CD14-positive monocyte (primary cell): Measurements from ENCODE around the gene CA7. TPM values are rescaled to one million over a fixed set of nuclear protein-coding genes. Genes with fewer than 3 reads are reported as not detected.

Experiments
- DNase-seq, 3 donors: peaks; one replicate each; pipeline ENCODE4 v3.0.0-alpha.2; 2011 to 2022
- H2AFZ ChIP-seq: 2 replicates; pipeline ENCODE4 v1.6.0; 2012; ENCODE audit warnings: mild to moderate bottlenecking, low read depth, low read length, inconsistent platforms; ENCODE audit not compliant: insufficient read depth, poor library complexity, severe bottlenecking
- H3K27ac ChIP-seq, 2 donors: 1 replicate in 1 of 2; 2 replicates in 1 of 2; pipeline ENCODE4 v1.5.1; 2012 to 2013; ENCODE audit warnings: low read length in 2 of 2, control low read depth in 1 of 2, inconsistent platforms in 1 of 2, low read depth in 1 of 2, mild to moderate bottlenecking in 1 of 2
- H3K27me3 ChIP-seq, 2 donors: one replicate each; pipeline versions ENCODE4 v1.6.0 to v1.6.1; 2011 to 2013; ENCODE audit warnings: low read length in 2 of 2; ENCODE audit not compliant: control insufficient read depth in 2 of 2, insufficient read depth in 2 of 2
- H3K36me3 ChIP-seq, 2 donors: replicated peaks in 1 of 2; 1 replicate in 1 of 2; 2 replicates in 1 of 2; pipeline versions ENCODE4 v1.5.1 to v1.6.1; 2012 to 2013; ENCODE audit warnings: low read length in 2 of 2, control low read depth in 1 of 2, inconsistent platforms in 1 of 2, mild to moderate bottlenecking in 1 of 2; ENCODE audit not compliant: insufficient read depth in 2 of 2, control insufficient read depth in 1 of 2
- H3K4me1 ChIP-seq, 2 donors: 1 replicate in 1 of 2; 2 replicates in 1 of 2; pipeline versions ENCODE4 v1.5.1 to v1.6.1; 2012 to 2013; ENCODE audit warnings: low read length in 2 of 2, control low read depth in 1 of 2, inconsistent platforms in 1 of 2, mild to moderate bottlenecking in 1 of 2, moderate library complexity in 1 of 2; ENCODE audit not compliant: insufficient read depth in 2 of 2, control insufficient read depth in 1 of 2
- H3K4me2 ChIP-seq: replicated peaks from 2 replicates; pipeline ENCODE3; 2012; ENCODE audit warnings: low read length, moderate library complexity, mild to moderate bottlenecking; ENCODE audit not compliant: poor library complexity, severe bottlenecking; ENCODE audit errors: extremely low read depth
- H3K4me3 ChIP-seq, 3 experiments: fragments of 200-600 bp in 1 of 3; sonication (generic) in 1 of 3; replicated peaks in 1 of 3; 1 replicate in 2 of 3; 2 replicates in 1 of 3; pipeline ENCODE4 v1.5.1; 2011 to 2013; ENCODE audit warnings: low read length in 3 of 3, mild to moderate bottlenecking in 3 of 3, control low read depth in 2 of 3, low read depth in 2 of 3, inconsistent platforms in 1 of 3, moderate library complexity in 1 of 3
- H3K79me2 ChIP-seq: 2 replicates; pipeline ENCODE4 v1.6.0; 2012; ENCODE audit warnings: mild to moderate bottlenecking, control low read depth, inconsistent platforms, low read length, moderate library complexity; ENCODE audit not compliant: insufficient read depth
- H3K9ac ChIP-seq: 2 replicates; pipeline ENCODE4 v1.6.0; 2017; ENCODE audit warnings: low read length, mild to moderate bottlenecking; ENCODE audit not compliant: insufficient read depth, poor library complexity, severe bottlenecking
- H3K9me3 ChIP-seq, 2 donors: replicated peaks in 1 of 2; 1 replicate in 1 of 2; 2 replicates in 1 of 2; pipeline versions ENCODE4 v1.5.1 to v1.6.1; 2012 to 2013; ENCODE audit warnings: low read length in 2 of 2, control low read depth in 1 of 2; ENCODE audit not compliant: control insufficient read depth in 1 of 2, insufficient read depth in 1 of 2
- H4K20me1 ChIP-seq: 2 replicates; pipeline ENCODE4 v1.6.0; 2012; ENCODE audit warnings: mild to moderate bottlenecking, low read length, control low read depth, moderate library complexity; ENCODE audit not compliant: insufficient read depth
- H3K27ac Mint-ChIP-seq, 7 donors: one replicate each; pipeline ENCODE4 v1.8.0; 2020; ENCODE audit warnings: mild to moderate bottlenecking in 7 of 7, mixed read lengths in 7 of 7, moderate library complexity in 6 of 7, inconsistent platforms in 2 of 7
- H3K27me3 Mint-ChIP-seq, 3 donors: one replicate each; pipeline ENCODE4 v1.8.0; 2021 to 2022; ENCODE audit warnings: low read depth in 3 of 3, mild to moderate bottlenecking in 3 of 3, mixed read lengths in 3 of 3, moderate library complexity in 3 of 3, inconsistent platforms in 1 of 3
- H3K36me3 Mint-ChIP-seq, 2 donors: one replicate each; pipeline ENCODE4 v1.8.0; 2020; ENCODE audit warnings: mixed read lengths in 2 of 2, inconsistent platforms in 1 of 2, mild to moderate bottlenecking in 1 of 2
- H3K4me1 Mint-ChIP-seq: one replicate; pipeline ENCODE4 v1.8.0; 2020; ENCODE audit warnings: mild to moderate bottlenecking, mixed read lengths
- H3K4me3 Mint-ChIP-seq, 2 donors: one replicate each; pipeline ENCODE4 v1.8.0; 2020; ENCODE audit warnings: mild to moderate bottlenecking in 2 of 2, mixed read lengths in 2 of 2, moderate library complexity in 1 of 2
- H3K9me3 Mint-ChIP-seq, 7 donors: one replicate each; pipeline ENCODE4 v1.8.0; 2020 to 2022; ENCODE audit warnings: mixed read lengths in 7 of 7, mild to moderate bottlenecking in 6 of 7, moderate library complexity in 6 of 7, inconsistent platforms in 2 of 7
- CTCF ChIP-seq: fragments of 200-600 bp; IDR thresholded peaks from one replicate; pipeline ENCODE4 v1.8.0; 2022; ENCODE audit warnings: antibody characterized with exemption, mild to moderate bottlenecking
- WGBS: methylation state at CpG from one replicate; pipeline ENCODE4 v1.1.5; 2013; ENCODE audit warnings: missing lambda C conversion rate; ENCODE audit not compliant: insufficient coverage; 5-methylcytosine and 5-hydroxymethylcytosine counted together
- intact Hi-C, 2 donors: fragments of 100-400 bp; cut with micrococcal nuclease; formaldehyde crosslinking; loops; one replicate each; pipeline versions ENCODE4 v1.15.0 to v1.15.1; 2023
- polyA minus RNA-seq: library from RNA; depleted of rRNA, polyadenylated mRNA; stranded (reverse); fragments of >200 nt; gene quantifications from 2 replicates; pipeline ENCODE4 v1.2.3, GENCODE V29; 2012
- polyA plus RNA-seq, 3 donors: library from polyadenylated mRNA; depleted of rRNA in 1 of 3; unstranded in 2 of 3; stranded (reverse) in 1 of 3; fragments of 300-500 nt in 2 of 3; fragments of >200 nt in 1 of 3; fragmentation: Illumina TruSeq in 2 of 3; gene quantifications; 1 replicate in 2 of 3; 2 replicates in 1 of 3; pipeline ENCODE4 v1.2.3, GENCODE V29; 2012 to 2021
- total RNA-seq, 12 experiments: library from RNA in 1 of 12; stranded (reverse) in 1 of 12; fragments of 120-200 nt in 1 of 12; gene quantifications; one replicate each; pipeline ENCODE4 v1.2.4 and lab custom pipeline; 2013 to 2026; ENCODE audit warnings: mixed read lengths in 6 of 12, inconsistent platforms in 1 of 12

The CA7 gene
- total RNA-seq (2013) = not detected
- polyA plus RNA-seq (not detected), polyA minus RNA-seq (not detected in 2 replicates), total RNA-seq (lab: John Stamatoyannopoulos, UW) (0 to 0.60 (median 0.06) reads per million in 11 experiments)

DNA sequence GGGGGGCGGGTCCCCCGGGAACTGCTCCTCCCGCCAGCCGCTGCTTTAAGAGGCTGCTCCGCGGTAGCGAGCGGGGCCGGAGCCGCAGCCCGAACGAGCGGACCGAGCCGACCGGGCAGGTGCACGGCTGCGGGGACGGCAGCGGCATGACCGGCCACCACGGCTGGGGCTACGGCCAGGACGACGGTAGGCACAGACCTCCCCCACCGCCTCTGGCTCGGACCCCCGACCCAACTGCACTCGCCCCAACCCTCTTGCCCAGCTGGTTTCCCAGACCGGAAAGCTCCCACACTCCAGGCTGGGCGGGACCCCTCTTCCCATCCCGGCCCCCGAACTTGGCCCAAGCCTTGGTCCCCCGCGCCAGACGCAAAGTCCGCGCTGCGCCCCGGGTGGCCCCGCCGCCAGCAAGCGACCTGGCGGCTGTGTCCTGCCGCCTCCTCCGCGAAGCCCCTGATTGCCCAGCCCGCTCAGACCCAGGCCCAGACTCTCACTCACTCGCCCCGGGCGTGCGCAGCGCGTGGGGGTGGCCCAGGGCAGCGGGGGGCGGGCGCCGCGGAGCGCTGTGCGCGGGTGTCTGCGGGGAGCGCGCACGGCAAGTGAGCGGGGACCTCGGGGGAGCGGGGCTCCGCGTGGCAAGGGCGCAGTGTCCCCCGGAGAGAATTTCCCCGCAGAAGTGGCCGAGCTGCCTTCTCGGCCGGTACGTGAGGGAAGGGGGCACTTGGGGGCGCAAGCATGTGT lies at the start of gene CA7:
Gene CA7 (plus strand): TSS at position 73 of the 738 bp plus-strand sequence. CDS start 74 bp downstream, at position 147.
- intact Hi-C loops = no loop called here
- Histone ChIP-seq H3K79me2 (no peaks in the 10 kb centered on the region), H3K27ac (no peak within 1 kb of the TSS), H2AFZ (peak within 1 kb of the TSS; percentile 59), H3K4me2 (peak within 1 kb of the TSS; percentile 58), H3K4me1 (peaks cover 6 to 10% of the 10 kb centered on the region in 2 donors), H3K9ac (no peak within 1 kb of the TSS), H3K36me3 (no peaks in the 10 kb centered on the region), H4K20me1 (no peaks in the 10 kb centered on the region), H3K27me3 (peaks cover 22 to 53% of the 10 kb centered on the region in 2 donors), H3K9me3 (peaks cover 0 to 14% of the 10 kb centered on the region in 2 donors), H3K4me3 (peak within 1 kb of the TSS in 1 of 3 experiments; percentile 40)
- no peak for DNase-seq
- H3K27ac Mint-ChIP-seq = peak within 1 kb of the TSS in 1 of 7 donors; percentile 69
- H3K4me3 Mint-ChIP-seq = peak within 1 kb of the TSS; percentile 20 to 84
- peaks cover 0 to 9% of the 10 kb centered on the region in 2 donors for H3K36me3 Mint-ChIP-seq
- peaks cover 12% of the 10 kb centered on the region for H3K4me1 Mint-ChIP-seq
- no peak for TF ChIP-seq CTCF
- WGBS = under 1% methylated on average over 76 of the region's 79 CpGs
- H3K27me3 Mint-ChIP-seq = peaks cover 56 to 72% (median 56%) of the 10 kb centered on the region in 3 donors
- H3K9me3 Mint-ChIP-seq = peaks cover 0 to 11% (median 3%) of the 10 kb centered on the region in 7 donors

DNA sequence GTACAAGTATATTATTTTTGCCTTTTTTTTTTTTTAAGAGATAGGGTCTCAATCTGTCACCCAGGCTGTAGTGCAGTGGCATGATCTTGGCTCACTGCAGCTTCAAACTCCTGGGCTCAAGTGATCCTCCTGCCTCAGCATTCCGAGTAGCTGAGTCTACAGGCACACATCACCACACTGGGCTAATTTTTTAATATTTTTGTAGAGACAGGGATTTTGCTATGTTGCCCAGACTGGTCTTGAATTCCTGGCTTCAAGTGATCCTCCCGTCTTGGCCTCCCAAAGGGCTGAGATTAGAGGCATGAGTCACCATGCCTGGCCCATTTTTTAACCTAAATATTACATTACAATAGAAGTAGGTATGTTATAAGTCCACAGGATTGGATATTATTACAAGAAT lies 46.1 kb upstream of the CA7 start:
- no CpG with 5 or more reads among the region's 2 CpGs for WGBS
- no peak overlapping the region for H3K4me2 ChIP-seq

More for the DNA sequence above, 46.1 kb upstream of the CA7 start:
- Mint-ChIP-seq H3K9me3 (peaks cover 0 to 3% (median 0%) of the 10 kb centered on the region in 7 donors), H3K27ac (no peak overlapping the region), H3K4me3 (no peak overlapping the region), H3K36me3 (peaks cover 5 to 6% of the 10 kb centered on the region in 2 donors), H3K4me1 (peaks cover 3% of the 10 kb centered on the region), H3K27me3 (peaks cover 0 to 2% (median 2%) of the 10 kb centered on the region in 3 donors)
- H3K9me3 ChIP-seq = no peaks in the 10 kb centered on the region
- H2AFZ ChIP-seq = no peak overlapping the region
- no peaks in the 10 kb centered on the region for H4K20me1 ChIP-seq
- no peaks in the 10 kb centered on the region for H3K27me3 ChIP-seq
- no peak for DNase-seq
- TF ChIP-seq CTCF = no peak
- H3K4me1 ChIP-seq = no peaks in the 10 kb centered on the region
- intact Hi-C loops = no loop called here
- peaks cover 0 to 7% of the 10 kb centered on the region in 2 donors for H3K36me3 ChIP-seq
- no peak overlapping the region for H3K4me3 ChIP-seq
- no peak overlapping the region for H3K9ac ChIP-seq
- no peaks in the 10 kb centered on the region for H3K79me2 ChIP-seq
- H3K27ac ChIP-seq = no peak overlapping the region
